ENCODE data around the gene GUK1.

GRCh38 chr1:228143480-228144192, 3.6 kb downstream of the GUK1 start:
- TF ChIP-seq POLR2A (IDR thresholded peaks at IDR 0.05; ENCODE audit: low read depth, low read length) (no peak), POLR2AphosphoS5 (IDR thresholded peaks at IDR 0.05; ENCODE audit: low read depth, low read length) (no peak)
